Prostate gland (tissue), 2 donors: ENCODE results near the gene ATP5PB. TPM values are rescaled to one million over a fixed set of nuclear protein-coding genes. Genes with fewer than 3 reads are reported as not detected.

Source experiments
- DNase-seq: peaks from one replicate; pipeline ENCODE4 v3.0.0-alpha.2; 2019; ENCODE audit warnings: low spot score
- H3K27ac ChIP-seq, 2 donors: fragments of 200-600 bp; sonication (generic); 2 replicates each; pipeline ENCODE4 v1.5.1; 2017 to 2019
- H3K27me3 ChIP-seq: fragments of 200-600 bp; sonication (generic); replicated peaks from 2 replicates; pipeline ENCODE4 v1.5.1; 2019; ENCODE audit not compliant: insufficient read depth
- H3K36me3 ChIP-seq, 2 donors: fragments of 200-600 bp; sonication (generic); 1 replicate in 1 of 2; 2 replicates in 1 of 2; pipeline versions ENCODE4 v1.5.1 to v1.8.1; 2017 to 2019
- H3K4me1 ChIP-seq: fragments of 200-600 bp; sonication (generic); replicated peaks from 2 replicates; pipeline ENCODE4 v1.5.1; 2019
- H3K4me3 ChIP-seq, 2 donors: fragments of 200-600 bp; sonication (generic); 2 replicates each; pipeline ENCODE4 v1.5.1; 2017 to 2019
- H3K9me3 ChIP-seq: fragments of 200-600 bp; sonication (generic); 2 replicates; pipeline ENCODE4 v1.5.1; 2017
- CTCF ChIP-seq, 4 experiments: fragments of 200-600 bp in 2 of 4; fragments of 450-650 bp in 2 of 4; sonication (generic) in 2 of 4; IDR thresholded peaks; 1 replicate in 3 of 4; 2 replicates in 1 of 4; pipeline ENCODE4 v1.5.1; 2016 to 2019; ENCODE audit warnings: antibody characterized with exemption in 4 of 4, mild to moderate bottlenecking in 2 of 4, moderate library complexity in 2 of 4
- POLR2A ChIP-seq: fragments of 450-650 bp; IDR thresholded peaks from one replicate; pipeline ENCODE4 v1.6.1; 2016; ENCODE audit warnings: antibody characterized with exemption, mild to moderate bottlenecking
- POLR2AphosphoS5 ChIP-seq: sonication (generic); formaldehyde crosslinking; IDR thresholded peaks from one replicate; pipeline ENCODE4 v1.6.1; 2017; ENCODE audit warnings: antibody characterized with exemption
- WGBS: methylation state at CpG from one replicate; pipeline ENCODE4 v1.1.5; 2018; 5-methylcytosine and 5-hydroxymethylcytosine counted together
- intact Hi-C: fragments of 100-400 bp; cut with DNase I; formaldehyde crosslinking; loops from one replicate; pipeline ENCODE4 v1.14.2; 2022
- total RNA-seq, 2 donors: library from RNA; depleted of rRNA; stranded (reverse); fragments of >200 nt; gene quantifications; one replicate each; pipeline ENCODE4 v1.1.0, GENCODE V29; 2016

Gene ATP5PB
- total RNA-seq, 2 donors from 2014 or later = 144 to 192 TPM

DNA sequence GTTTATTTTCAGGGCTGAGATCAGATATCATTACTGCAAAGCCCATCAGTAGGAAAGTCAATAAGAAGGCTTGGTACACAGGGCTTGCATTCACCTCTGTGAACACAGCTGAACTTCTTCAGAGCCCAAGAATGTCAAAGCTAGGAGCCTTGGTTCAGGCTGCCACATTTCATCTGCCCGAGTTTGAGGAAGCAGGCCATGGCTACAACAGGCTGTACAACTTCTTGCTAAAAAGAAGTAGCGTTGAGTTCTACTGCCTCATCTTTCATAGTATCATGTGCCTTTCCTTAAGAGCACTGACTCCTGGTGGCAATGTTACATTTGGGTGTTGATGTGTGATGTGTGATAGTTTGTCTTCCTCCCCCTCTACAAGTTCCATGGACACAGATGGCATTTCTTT lies 34.6 kb downstream of the ATP5PB start:
- WGBS = 69% methylated on average over 2 of the region's 2 CpGs
- intact Hi-C loops = loop anchor here (5.0 kb wide), 1 partner anchor 273 kb away; the partner anchor contains the start of gene DDX20
- DNase-seq = no peak

DNA sequence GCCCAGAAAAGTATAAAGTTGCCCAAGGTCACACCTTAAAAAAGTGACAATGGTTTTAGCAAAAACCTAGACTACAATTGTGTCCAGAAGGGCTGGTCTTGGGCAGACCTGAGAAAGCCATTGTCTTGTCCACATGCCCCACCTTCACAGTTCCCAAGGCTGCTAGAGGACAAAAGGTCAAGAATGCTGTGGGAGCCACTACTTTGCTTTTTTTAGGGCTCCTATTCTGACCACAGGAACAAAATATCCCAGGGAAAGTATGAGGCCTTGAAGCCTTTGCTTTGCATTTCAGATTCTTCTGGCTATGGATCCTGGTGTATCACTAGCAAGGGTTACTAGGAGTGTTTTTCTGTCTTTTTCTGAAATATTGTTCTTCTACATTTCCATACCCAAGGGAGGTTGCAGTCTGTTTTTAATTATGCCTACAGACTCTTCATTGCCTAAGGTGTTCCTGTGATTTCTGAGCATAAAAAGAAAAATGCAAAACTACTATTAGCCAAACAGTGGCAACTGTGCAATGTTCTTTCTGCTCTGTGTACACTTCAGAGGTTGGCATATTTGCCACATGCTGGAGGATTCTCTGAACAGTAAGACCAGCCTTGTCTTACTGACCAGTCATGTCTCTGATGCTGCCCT lies 35.2 kb downstream of the ATP5PB start:
- no peak for TF ChIP-seq POLR2A
- no peak for TF ChIP-seq CTCF (IDR thresholded peaks at IDR 0.05)
- TF ChIP-seq POLR2AphosphoS5 = no peak

More for the DNA sequence above, 34.6 kb downstream of the ATP5PB start:
- Histone ChIP-seq H3K9me3 (no peaks in the 10 kb centered on the region), H3K36me3 (no peaks in the 10 kb centered on the region), H3K4me1 (no peaks in the 10 kb centered on the region), H3K27ac (no peak overlapping the region), H3K27me3 (no peaks in the 10 kb centered on the region), H3K4me3 (no peak overlapping the region)
- TF ChIP-seq POLR2AphosphoS5 (no peak), CTCF (IDR thresholded peaks at IDR 0.05) (no peak), POLR2A (no peak)

DNA sequence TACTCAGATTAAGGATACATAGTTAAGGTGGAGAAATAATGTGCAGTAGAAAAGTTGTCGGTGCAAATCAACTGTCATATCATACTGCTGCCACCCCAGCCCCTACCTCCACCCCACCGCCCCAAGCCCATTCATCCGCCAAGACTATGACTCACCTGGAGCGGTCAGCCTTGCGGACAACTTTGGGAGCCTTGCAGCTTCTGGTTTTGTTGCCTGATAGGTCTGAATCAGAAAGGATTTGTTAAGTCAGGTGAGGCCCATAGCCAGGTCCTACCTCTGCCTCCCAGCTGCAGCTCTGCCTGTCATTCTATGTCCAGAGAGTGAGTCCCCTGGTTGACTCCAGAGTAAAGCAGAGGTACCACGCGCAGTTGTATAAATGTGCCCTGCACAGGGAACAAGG lies 37.2 kb downstream of the ATP5PB start:
- TF ChIP-seq POLR2A (no peak), POLR2AphosphoS5 (no peak), CTCF (IDR thresholded peaks at IDR 0.05) (no peak)
- no peak for DNase-seq
- intact Hi-C loops = no loop called here

More for the DNA sequence above, 35.2 kb downstream of the ATP5PB start:
- H3K36me3 ChIP-seq = no peaks in the 10 kb centered on the region
- H3K4me3 ChIP-seq = no peak overlapping the region
- H3K4me1 ChIP-seq = no peaks in the 10 kb centered on the region
- H3K27ac ChIP-seq = no peak overlapping the region
- DNase-seq = no peak
- no peaks in the 10 kb centered on the region for H3K9me3 ChIP-seq
- no peaks in the 10 kb centered on the region for H3K27me3 ChIP-seq
- intact Hi-C loops = loop anchor here (5.0 kb wide), 1 partner anchor 273 kb away; the partner anchor contains the start of gene DDX20

GRCh38 chr1:111487133-111487532 lies 37.9 kb downstream of the ATP5PB start:
- Histone ChIP-seq H3K27me3 (no peaks in the 10 kb centered on the region), H3K4me1 (no peaks in the 10 kb centered on the region), H3K27ac (no peak overlapping the region), H3K4me3 (no peak overlapping the region), H3K9me3 (no peaks in the 10 kb centered on the region), H3K36me3 (no peaks in the 10 kb centered on the region)
- no peak for DNase-seq
- intact Hi-C loops = no loop called here
- WGBS = 89% methylated on average over 6 of the region's 6 CpGs
- TF ChIP-seq POLR2AphosphoS5 = no peak
- no peak for TF ChIP-seq POLR2A
- TF ChIP-seq CTCF (IDR thresholded peaks at IDR 0.05) = no peak

More for the DNA sequence above, 37.2 kb downstream of the ATP5PB start:
- Histone ChIP-seq H3K36me3 (no peaks in the 10 kb centered on the region), H3K4me1 (no peaks in the 10 kb centered on the region), H3K27ac (no peak overlapping the region), H3K9me3 (no peaks in the 10 kb centered on the region), H3K4me3 (no peak overlapping the region), H3K27me3 (no peaks in the 10 kb centered on the region)
- WGBS = 97% methylated on average over 7 of the region's 7 CpGs

DNA sequence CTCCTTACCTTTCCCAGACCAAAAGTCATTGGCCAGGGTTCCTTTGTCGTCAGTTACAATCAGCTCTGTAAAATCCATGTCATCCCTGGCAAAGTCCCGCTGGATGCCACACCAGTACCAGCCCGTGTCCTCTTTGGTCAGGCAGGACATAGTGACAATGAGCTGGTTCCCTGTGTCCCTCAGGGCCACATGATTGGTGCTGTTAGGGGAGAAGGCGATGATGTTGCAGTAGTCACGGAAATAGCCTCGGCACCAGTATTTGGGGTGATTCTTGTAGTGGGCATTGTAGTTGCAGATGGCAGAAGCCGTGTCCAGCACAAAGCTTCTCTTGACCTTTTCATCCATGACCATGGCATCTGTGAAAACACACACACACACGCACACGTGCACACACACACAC lies 39.4 kb downstream of the ATP5PB start:
- no peak for TF ChIP-seq POLR2A
- TF ChIP-seq POLR2AphosphoS5 = no peak
- TF ChIP-seq CTCF (IDR thresholded peaks at IDR 0.05) = no peak
- Histone ChIP-seq H3K27me3 (no peaks in the 10 kb centered on the region), H3K9me3 (no peaks in the 10 kb centered on the region), H3K4me1 (no peaks in the 10 kb centered on the region), H3K36me3 (no peaks in the 10 kb centered on the region), H3K4me3 (no peak overlapping the region), H3K27ac (no peak overlapping the region)
- intact Hi-C loops = no loop called here
- no peak for DNase-seq
- 96% methylated on average over 9 of the region's 9 CpGs for WGBS
